HCEC 1CT (cell line): ENCODE results near the gene S100P.
"Not testable (repeated sequence)": the region's sequence is repeated elsewhere in the genome, so short reads cannot be mapped to it uniquely, and the experiment has no call there.

Experiments
- DNase-seq: peaks from one replicate; pipeline ENCODE4 v3.0.0-alpha.2; 2017

S100P gene

GRCh38 chr4:6693231-6694176 lies at the start of gene S100P:
Gene S100P, plus strand, starts transcription at chr4:6693878. Its CDS starts 55 bp downstream, at chr4:6693933.
- no peak for DNase-seq

- DNase-seq, result no peak
Observed at GRCh38 chr4:6644792-6645530, 48.7 kb upstream of the S100P start.

- DNase-seq, result no peak
Observed at GRCh38 chr4:6647169-6647568, 46.5 kb upstream of the S100P start.

- DNase-seq, result no peak
Observed at GRCh38 chr4:6647582-6648230, 46.0 kb upstream of the S100P start.

- no peak for DNase-seq
Observed at GRCh38 chr4:6649216-6649615, 44.5 kb upstream of the S100P start.

GRCh38 chr4:6654211-6654610 lies 39.5 kb upstream of the S100P start:
- DNase-seq, result not testable (repeated sequence)

- not testable (repeated sequence) for DNase-seq
Observed at GRCh38 chr4:6655291-6655690, 38.4 kb upstream of the S100P start.

- no peak for DNase-seq
Observed at GRCh38 chr4:6655924-6656323, 37.8 kb upstream of the S100P start.

- no peak for DNase-seq
Observed at GRCh38 chr4:6657242-6658208, 36.2 kb upstream of the S100P start.

GRCh38 chr4:6658209-6658595 lies 35.5 kb upstream of the S100P start:
- DNase-seq, result no peak

- no peak for DNase-seq
Observed at GRCh38 chr4:6658597-6659075, 35.0 kb upstream of the S100P start.

GRCh38 chr4:6659897-6660296 lies 33.8 kb upstream of the S100P start:
- DNase-seq, result no peak

- DNase-seq, result no peak
Observed at GRCh38 chr4:6660430-6660829, 33.2 kb upstream of the S100P start.

- DNase-seq, result no peak
Observed at GRCh38 chr4:6662591-6662990, 31.1 kb upstream of the S100P start.

GRCh38 chr4:6663596-6664393 lies 29.9 kb upstream of the S100P start:
- DNase-seq, result no peak

- no peak for DNase-seq
Observed at GRCh38 chr4:6665320-6665654, 28.4 kb upstream of the S100P start.

GRCh38 chr4:6668391-6668790 lies 25.3 kb upstream of the S100P start:
- DNase-seq, result peak; percentile 41

GRCh38 chr4:6671648-6672047 lies 22.0 kb upstream of the S100P start:
- no peak for DNase-seq

GRCh38 chr4:6672131-6672530 lies 21.5 kb upstream of the S100P start:
- DNase-seq, result no peak

GRCh38 chr4:6672541-6673190 lies 21.0 kb upstream of the S100P start:
- not testable (repeated sequence) for DNase-seq

- DNase-seq, result not testable (repeated sequence)
Observed at GRCh38 chr4:6673191-6673659, 20.5 kb upstream of the S100P start.
